Measurements from ENCODE around the gene ROCK2. TPM values are rescaled to one million over a fixed set of nuclear protein-coding genes. Genes with fewer than 3 reads are reported as not detected.

ROCK2 gene
- total and polyA plus RNA-seq, 2 of the 13 experiments (the other 11 are each of a cell fraction or from before 2014, with no cell fraction given) = 38.1 to 119 TPM

DNA sequence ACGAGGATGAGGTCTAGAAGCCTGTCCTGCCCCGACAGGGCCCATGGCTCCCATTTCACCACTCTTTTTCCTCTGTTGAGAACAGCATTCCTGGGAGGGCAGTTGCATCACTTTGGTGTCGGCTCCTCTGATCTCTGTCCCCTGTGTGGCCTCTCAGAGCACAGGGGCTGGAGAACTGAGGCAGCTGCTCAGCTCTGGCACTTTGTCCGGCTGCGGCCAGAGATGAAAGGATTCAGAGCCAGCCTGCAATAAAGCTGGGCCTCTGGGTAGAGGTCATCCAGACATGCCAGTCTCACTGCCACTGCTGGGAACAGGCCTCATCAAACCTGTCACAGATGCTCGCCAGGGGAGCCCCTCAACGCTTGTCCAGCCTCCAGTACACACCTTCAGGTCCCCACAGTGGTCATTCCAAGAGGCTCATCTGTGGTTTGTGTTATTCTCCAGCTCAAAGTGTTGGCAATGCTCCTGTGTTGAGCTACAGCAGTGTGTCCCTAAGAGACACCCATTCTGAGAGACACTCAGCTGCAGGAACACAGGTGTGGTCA lies 13.1 kb upstream of the ROCK2 start (continued):
- TF ChIP-seq ZBTB33 (CRISPR knock-in tag; IDR thresholded peaks at IDR 0.05) (peak; percentile 94), ZSCAN29 (CRISPR knock-in tag; conservative IDR thresholded peaks at IDR 0.05) (peak; percentile 97), AKAP8 (CRISPR knock-in tag; IDR thresholded peaks at IDR 0.05) (peak; percentile 96), ONECUT2 (CRISPR knock-in tag; IDR thresholded peaks at IDR 0.05) (peak; percentile 74; the same call in 1 of the 2 replicates), MTF1 (CRISPR knock-in tag; IDR thresholded peaks at IDR 0.05) (peak; percentile 91; the same call in 1 of the 2 replicates), SRSF4 (IDR thresholded peaks at IDR 0.05; ENCODE audit: low read depth, low read length, poor library complexity, severe bottlenecking) (no peak), TFAP4 (IDR thresholded peaks at IDR 0.05; ENCODE audit: borderline replicate concordance, low read depth) (peak; percentile 98), IKZF1 (IDR thresholded peaks at IDR 0.05) (no peak), BATF2 (CRISPR knock-in tag; IDR thresholded peaks at IDR 0.05) (peak; percentile 90; the same call in 1 of the 2 replicates), RELA (CRISPR knock-in tag; IDR thresholded peaks at IDR 0.05) (no peak), ZNF354B (CRISPR knock-in tag; IDR thresholded peaks at IDR 0.05) (peak; percentile 100), ATF6 (CRISPR knock-in tag; conservative IDR thresholded peaks at IDR 0.05) (peak; percentile 86; the same call in 1 of the 2 replicates), ZNF660 (CRISPR knock-in tag; IDR thresholded peaks at IDR 0.05; ENCODE audit: borderline replicate concordance, low read depth) (no peak), SNAPC2 (CRISPR knock-in tag; IDR thresholded peaks at IDR 0.05) (peak; percentile 99), POLR2AphosphoS5 (IDR thresholded peaks at IDR 0.05; ENCODE audit: low read depth, low read length) (peak; percentile 63), SMAD9 (CRISPR knock-in tag; IDR thresholded peaks at IDR 0.05) (0 out of 2 replicates have a peak, but pooled peaks have one; percentile 44), PHF21A (CRISPR knock-in tag; IDR thresholded peaks at IDR 0.05) (peak; percentile 100), ZNF446 (CRISPR knock-in tag; IDR thresholded peaks at IDR 0.05) (peak; percentile 89; the same call in 1 of the 2 replicates), NFIC (IDR thresholded peaks at IDR 0.05; ENCODE audit: low read length) (peak; percentile 98), CC2D1A (CRISPR knock-in tag; IDR thresholded peaks at IDR 0.05) (no peak), ZNF17 (CRISPR knock-in tag; IDR thresholded peaks at IDR 0.05) (no peak), STAG1 (CRISPR knock-in tag; IDR thresholded peaks at IDR 0.05) (peak; percentile 56)
- TF ChIP-seq, protein P1, sequence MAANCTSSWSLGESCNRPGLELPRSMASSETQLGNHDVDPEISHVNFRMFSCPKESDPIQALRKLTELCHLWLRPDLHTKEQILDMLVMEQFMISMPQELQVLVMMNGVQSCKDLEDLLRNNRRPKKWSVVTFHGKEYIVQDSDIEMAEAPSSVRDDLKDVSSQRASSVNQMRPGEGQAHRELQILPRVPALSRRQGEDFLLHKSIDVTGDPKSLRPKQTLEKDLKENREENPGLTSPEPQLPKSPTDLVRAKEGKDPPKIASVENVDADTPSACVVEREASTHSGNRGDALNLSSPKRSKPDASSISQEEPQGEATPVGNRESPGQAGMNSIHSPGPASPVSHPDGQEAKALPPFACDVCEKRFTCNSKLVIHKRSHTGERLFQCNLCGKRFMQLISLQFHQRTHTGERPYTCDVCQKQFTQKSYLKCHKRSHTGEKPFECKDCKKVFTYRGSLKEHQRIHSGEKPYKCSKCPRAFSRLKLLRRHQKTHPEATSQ (CRISPR knock-in tag; IDR thresholded peaks at IDR 0.05; ENCODE audit: borderline replicate concordance) = peak; percentile 100
- TF ChIP-seq, protein P2, sequence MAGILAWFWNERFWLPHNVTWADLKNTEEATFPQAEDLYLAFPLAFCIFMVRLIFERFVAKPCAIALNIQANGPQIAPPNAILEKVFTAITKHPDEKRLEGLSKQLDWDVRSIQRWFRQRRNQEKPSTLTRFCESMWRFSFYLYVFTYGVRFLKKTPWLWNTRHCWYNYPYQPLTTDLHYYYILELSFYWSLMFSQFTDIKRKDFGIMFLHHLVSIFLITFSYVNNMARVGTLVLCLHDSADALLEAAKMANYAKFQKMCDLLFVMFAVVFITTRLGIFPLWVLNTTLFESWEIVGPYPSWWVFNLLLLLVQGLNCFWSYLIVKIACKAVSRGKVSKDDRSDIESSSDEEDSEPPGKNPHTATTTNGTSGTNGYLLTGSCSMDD (CRISPR knock-in tag; IDR thresholded peaks at IDR 0.05) = 0 out of 2 replicates have a peak, but pooled peaks have one; percentile 65

Data from HepG2 (cell line).